Stomach (tissue), 4 donors: ENCODE data around the gene AKIRIN2.

ENCODE experiments used
- CTCF ChIP-seq, 7 experiments: fragments of 450-650 bp in 4 of 7; fragments of 200-600 bp in 3 of 7; sonication (generic) in 3 of 7; IDR thresholded peaks; one replicate each; pipeline ENCODE4 v1.5.1; 2016 to 2019; ENCODE audit warnings: antibody characterized with exemption in 7 of 7, control low read depth in 2 of 7, mild to moderate bottlenecking in 1 of 7
- EP300 ChIP-seq: sonication (generic); formaldehyde crosslinking; IDR thresholded peaks from one replicate; pipeline ENCODE4 v1.6.1; 2017; ENCODE audit warnings: antibody characterized with exemption
- POLR2A ChIP-seq, 4 donors: fragments of 450-650 bp; IDR thresholded peaks; one replicate each; pipeline ENCODE4 v1.6.1; 2016; ENCODE audit warnings: antibody characterized with exemption in 4 of 4, control low read depth in 2 of 4, mild to moderate bottlenecking in 1 of 4, moderate library complexity in 1 of 4
- POLR2AphosphoS5 ChIP-seq, 3 donors: sonication (generic); formaldehyde crosslinking; IDR thresholded peaks; one replicate each; pipeline ENCODE4 v1.6.1; 2016; ENCODE audit warnings: antibody characterized with exemption in 3 of 3

- TF ChIP-seq POLR2A (IDR thresholded peaks at IDR 0.05) (no peak), POLR2AphosphoS5 (IDR thresholded peaks at IDR 0.05) (no peak), CTCF (IDR thresholded peaks at IDR 0.05) (no peak), EP300 (no peak)
These were observed 9.9 kb downstream of the AKIRIN2 start for GRCh38 chr6:87692086-87692485.
